ENCODE measurements around the gene NDUFB2.
A peak's percentile ranks its signal among the peaks of the same experiment; 100 is the strongest.
"Not testable (repeated sequence)": the region's sequence is repeated elsewhere in the genome, so short reads cannot be mapped to it uniquely, and the experiment has no call there.

Gene NDUFB2

DNA sequence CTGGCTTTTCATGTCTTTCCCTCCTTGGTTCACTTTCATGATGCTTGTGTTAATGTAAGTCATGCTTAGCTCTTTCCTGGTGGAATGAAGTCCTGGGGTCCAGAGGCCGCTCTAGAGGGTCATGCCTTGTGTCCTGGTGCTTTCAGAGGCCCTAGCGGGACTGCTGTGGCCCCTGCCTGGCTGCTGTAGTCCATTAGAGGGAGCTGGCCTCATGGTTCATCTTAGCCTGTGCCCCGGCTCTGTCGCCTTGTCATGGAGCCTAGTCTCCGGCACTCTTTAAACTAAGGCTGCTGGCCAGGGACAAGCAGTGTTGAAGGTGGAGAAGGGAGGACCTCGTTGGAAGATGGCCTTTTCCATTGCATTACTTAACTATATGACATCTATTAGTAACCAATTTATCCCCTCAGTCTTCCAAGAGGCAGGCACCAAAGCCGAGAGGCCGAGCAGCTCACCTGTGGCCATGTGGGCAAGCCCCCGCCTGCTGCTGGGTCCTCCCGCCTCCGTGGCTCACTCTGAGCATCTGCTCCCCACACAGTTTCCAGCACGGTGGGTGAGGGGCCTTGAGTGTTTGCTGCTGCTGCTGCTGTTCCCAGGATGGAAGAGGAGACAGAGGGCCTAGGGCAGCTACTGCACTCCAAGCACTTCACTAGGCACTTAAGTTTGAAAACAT, 5.0 kb upstream of the NDUFB2 start:
- DNase-seq (ENCODE audit: low read depth), result no peak

GRCh38 chr7:140693849-140694248, 2.7 kb upstream of the NDUFB2 start:
- not testable (repeated sequence) for DNase-seq (ENCODE audit: low read depth)

GRCh38 chr7:140694592-140694991, 1.9 kb upstream of the NDUFB2 start:
- DNase-seq (ENCODE audit: low read depth), result no peak

DNA sequence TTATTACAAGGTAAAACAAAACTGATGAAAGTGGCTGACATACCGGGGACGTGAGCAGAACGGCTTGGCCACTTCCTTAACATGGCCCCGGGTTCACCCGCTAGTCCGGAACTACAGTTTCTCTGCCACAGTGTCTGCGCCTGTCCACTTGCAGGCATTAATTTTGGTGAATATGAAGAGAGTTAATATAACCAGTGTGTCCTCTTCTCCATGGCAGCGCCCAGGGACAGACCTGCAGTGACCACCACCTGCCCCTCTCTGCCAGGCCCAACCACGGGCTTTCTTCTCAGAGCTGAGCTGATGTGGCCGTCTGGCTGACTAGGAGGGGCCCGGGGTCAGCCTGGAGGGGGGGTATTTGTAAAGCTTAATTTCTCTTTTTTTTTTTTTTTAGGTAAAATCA, 1.1 kb upstream of the NDUFB2 start:
- no peak for DNase-seq (ENCODE audit: low read depth)

GRCh38 chr7:140696024-140696679, 356 bp upstream of the NDUFB2 start:
- peak; percentile 82 for DNase-seq (ENCODE audit: low read depth)

- DNase-seq (ENCODE audit: low read depth), result no peak
Measured at GRCh38 chr7:140697447-140698143, 1.1 kb downstream of the NDUFB2 start.

DNA sequence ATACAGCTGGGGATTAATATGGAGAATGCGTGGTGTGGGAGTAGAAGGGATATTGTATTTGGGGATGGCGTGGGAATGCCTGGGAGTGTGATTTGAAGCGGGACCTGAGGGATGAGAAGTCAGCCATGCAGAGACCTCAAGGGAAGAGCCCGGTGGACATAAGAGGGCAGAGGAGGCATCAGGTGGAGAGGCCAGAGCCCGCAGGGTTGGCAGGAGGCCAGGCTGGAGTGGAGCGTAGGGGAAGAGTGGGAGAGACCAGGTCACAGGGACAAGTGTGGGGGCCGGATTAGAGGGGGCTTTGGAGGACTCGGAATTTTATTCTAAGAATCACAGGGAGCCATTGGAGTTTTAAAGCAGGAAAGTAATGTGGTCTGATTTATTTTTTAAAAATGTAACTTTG, 2.0 kb downstream of the NDUFB2 start:
- DNase-seq (ENCODE audit: low read depth), result no peak

GRCh38 chr7:140702774-140703173, 6.3 kb downstream of the NDUFB2 start:
- DNase-seq (ENCODE audit: low read depth), result no peak

DNA sequence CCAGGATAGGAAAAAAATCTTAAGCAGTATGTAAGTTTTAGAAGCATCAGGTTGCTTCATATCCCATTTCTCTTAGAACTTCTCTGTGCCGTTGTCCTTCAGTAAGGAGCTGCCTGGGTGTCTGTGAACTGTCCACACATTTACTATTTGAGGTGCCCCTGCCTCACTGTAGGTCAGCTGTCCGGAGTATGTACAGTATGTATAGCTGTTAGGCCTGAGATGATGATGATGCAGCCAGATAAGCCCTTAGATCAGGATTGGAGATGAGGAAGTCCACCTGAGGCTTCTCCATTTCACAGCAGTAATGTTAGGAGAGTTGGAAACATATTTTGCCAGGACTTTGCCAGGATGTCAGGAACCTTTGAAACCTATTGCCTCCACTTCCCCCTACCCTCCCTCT, 7.7 kb downstream of the NDUFB2 start:
- DNase-seq (ENCODE audit: low read depth), result no peak

- no peak for DNase-seq (ENCODE audit: low read depth)
Measured at GRCh38 chr7:140707132-140707531, 10.6 kb downstream of the NDUFB2 start.

DNA sequence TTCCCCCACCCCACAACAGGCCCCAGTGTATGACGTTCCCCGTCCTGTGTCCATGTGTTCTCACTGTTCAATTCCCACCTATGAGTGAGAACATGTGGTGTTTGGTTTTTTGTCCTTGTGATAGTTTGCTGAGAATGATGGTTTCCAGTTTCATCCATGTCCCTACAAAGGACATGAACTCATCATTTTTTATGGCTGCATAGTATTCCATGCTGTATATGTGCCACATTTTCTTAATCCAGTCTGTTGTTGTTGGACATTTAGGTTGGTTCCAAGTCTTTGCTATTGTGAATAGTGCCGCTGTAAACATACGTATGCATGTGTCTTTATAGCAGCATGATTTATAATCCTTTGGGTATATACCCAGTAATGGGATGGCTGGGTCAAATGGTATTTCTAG, 12.3 kb downstream of the NDUFB2 start:
- not testable (repeated sequence) for DNase-seq (ENCODE audit: low read depth)

GRCh38 chr7:140712392-140712791, 15.9 kb downstream of the NDUFB2 start:
- DNase-seq (ENCODE audit: low read depth), result not testable (repeated sequence)

DNA sequence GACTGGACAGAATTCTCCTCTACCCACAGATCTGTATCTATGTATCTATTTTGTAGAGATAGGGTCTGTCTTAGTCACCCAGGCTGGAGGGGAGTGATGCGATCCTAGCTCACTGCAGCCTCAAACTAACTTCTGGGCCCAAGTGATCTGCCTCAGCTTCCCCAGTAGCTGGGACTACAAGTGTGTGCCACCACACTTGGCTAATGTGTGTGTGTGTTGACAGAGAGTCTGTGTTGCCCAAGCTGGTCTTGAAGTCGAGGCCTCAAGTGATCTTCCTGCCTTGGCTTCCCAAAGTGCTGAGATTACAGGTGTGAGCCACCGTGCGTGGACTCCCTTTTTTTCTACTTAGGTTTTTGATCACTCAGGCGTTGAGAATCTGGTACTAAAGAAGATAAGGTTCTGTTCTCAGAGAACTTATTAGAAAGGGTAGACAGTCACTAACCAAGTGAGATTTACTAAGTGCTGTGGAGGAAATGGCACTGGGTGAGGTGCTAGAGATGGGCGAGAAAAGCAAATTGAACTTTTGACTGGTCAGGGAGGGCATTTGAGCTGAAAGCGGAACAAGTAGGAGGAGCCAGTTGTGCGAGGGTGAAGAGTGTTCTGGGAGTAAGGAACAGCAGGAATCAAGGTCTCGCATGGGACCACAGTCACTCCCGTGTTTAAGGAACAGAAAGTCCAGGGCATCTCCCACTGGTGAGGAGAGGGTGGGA, 18.0 kb downstream of the NDUFB2 start:
- no peak for DNase-seq (ENCODE audit: low read depth)

DNA sequence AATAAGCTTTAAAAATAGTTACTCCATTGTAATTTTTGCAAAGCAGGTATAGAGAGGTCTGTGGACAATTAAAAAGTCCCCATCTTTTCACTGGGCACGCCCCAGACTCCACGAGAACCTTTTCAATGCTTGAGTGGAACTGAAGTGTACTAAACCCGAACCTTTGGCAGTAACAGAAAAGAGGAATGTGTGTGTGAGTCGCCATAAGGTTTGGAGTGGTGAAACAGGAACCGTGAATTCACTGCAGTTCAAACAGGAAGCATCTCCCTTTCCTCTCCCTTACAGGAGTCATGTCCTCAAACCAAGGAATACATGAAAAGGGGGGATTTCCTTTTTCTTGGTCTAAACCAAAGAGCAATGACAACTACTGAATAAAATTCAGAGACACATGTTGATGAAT, 23.2 kb downstream of the NDUFB2 start:
- DNase-seq (ENCODE audit: low read depth), result no peak

DNA sequence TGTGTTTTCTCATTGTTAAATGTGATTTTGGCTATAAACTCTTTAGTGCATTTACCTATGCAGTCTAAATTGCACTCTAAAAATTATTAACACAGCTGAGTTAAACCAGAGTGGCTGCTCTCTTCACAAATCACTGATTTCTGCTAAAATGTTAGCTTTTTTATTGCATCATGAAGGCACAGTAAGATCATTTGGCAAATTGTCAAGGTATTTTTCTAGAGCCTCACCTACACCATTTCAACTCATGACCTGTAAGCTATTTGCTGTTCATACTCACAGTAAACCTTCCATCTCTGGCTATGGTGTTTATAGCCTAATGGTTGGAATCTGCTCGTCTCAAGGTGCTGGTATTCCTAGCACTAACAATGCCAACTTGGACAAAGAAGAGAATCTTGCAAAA, 25.7 kb downstream of the NDUFB2 start:
- no peak for DNase-seq (ENCODE audit: low read depth)

DNA sequence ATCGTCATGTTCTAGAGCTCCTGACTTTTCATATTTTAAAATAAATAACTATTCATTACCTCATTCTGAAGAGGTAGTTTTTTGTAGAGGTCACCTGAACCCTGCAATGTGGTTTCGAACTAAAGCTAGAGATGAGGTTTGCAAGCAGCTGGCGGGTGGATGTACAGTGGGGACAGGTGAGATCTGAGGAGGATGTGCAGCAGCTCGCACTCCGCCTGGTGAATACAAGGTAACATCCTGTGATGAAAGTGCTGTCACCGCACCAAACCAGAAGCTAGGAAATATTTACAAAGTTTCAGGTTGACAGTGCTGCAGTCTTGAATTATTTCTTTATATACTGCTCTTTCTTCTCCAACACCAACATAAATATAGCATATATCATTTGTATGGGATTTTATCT, 26.5 kb downstream of the NDUFB2 start:
- DNase-seq (ENCODE audit: low read depth), result no peak

DNA sequence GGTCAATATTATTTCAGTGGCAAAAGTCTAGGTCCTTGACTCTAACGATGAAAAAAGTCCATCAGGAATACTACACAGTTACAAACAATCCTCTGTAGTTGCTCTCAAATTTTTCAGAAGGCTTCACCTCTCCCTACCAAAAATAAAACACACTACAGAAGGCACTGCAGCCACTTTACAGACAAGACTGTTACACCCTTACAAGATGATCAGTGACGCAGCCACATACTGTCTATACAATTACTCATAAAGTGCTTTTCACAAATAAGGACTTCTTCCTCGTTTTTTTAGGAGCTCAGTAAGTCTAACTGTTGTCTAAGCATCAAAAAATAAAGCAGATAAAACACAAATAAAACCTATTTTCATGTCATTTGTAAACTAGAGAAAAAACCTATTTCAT, 27.1 kb downstream of the NDUFB2 start:
- no peak for DNase-seq (ENCODE audit: low read depth)

- no peak for DNase-seq (ENCODE audit: low read depth)
Measured at GRCh38 chr7:140724706-140725105, 28.2 kb downstream of the NDUFB2 start.

DNA sequence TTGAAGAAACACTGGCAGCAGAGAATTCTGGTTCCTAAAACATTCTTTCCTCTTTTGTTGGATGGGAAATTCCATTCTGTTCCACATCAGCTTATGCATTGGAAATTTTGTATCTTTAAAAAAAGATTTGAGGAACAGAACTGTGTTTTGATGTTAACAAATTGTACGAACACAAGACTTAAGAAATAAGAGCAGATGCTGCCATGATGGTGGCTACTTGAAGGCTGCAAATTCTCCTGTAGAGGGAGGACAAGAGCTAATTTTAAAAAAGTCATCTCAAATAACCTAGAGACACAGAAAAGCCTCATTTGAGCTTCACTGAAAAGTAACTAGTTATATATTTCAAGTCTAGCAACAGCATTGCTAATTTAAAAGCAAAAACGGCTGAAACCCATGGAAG, 29.8 kb downstream of the NDUFB2 start:
- no peak for DNase-seq (ENCODE audit: low read depth)

DNA sequence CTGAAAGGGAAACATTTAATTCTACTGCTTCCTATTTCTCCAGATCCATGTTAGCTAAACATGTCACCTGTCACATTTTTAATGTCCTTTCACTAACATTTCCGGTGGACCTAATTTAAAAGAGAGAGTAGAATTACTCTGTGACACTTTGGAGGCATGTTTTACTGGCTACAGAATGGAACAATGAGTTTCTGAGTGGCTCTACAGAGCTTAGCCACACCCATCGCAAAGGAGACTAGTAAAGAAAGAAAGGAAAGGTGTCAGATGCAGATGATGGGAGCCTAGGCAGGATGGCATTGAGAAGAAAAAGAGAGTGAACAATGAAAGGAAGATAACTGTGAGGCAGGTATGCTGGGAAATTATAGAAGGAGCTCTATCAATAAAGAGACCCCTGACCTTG, 35.9 kb downstream of the NDUFB2 start:
- no peak for DNase-seq (ENCODE audit: low read depth)

- no peak for DNase-seq (ENCODE audit: low read depth)
Measured at GRCh38 chr7:140734096-140734495, 37.6 kb downstream of the NDUFB2 start.

DNA sequence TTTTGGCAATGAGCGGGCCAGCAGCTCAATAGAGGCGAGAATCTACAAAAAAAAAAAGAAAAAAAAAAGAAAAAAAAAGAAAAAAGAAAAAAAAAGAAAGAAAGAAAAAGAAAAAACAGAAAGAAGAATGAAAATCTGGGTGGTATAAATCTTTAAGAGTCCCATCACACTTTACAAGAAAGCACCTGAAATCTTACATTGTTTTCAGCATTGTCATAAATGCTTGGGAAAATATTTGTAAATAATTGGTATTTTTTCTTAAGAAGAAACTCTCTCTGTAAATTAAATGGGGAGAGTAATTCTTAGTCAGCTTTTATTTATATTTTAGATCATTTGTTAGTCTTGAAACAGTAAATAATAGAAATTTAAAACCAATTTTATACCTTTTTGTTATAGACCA, 38.2 kb downstream of the NDUFB2 start:
- DNase-seq (ENCODE audit: low read depth), result no peak

DNA sequence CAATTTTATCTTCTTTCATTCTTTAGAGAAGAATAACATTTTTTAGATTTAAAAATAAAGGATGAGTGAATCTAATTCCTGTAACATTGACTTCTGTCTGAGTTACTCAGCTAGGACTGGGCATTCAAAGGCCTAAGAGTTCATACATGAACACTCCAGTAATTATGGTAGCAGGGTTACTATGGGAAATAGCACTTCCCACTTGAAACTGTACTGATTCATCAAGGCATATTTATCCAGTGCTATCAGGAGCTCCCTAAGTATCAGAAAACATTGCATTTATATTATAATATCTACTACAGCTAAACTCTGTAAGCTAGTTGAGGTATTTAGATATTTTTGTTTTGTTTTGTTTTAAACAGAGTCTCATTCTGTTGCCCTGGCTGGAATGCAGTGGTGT, 41.8 kb downstream of the NDUFB2 start:
- DNase-seq (ENCODE audit: low read depth), result no peak

Data from GM04504 (cell line).